Activated CD8-positive, alpha-beta memory T cell treated with anti-CD3 and anti-CD28 coated beads, Interleukin-2, amount 50 U/mL, for 1 hour (primary cell): ENCODE data around the gene LARP4B.

Experiments used
- DNase-seq: peaks from one replicate; pipeline ENCODE4 v3.0.0-alpha.2; 2020; ENCODE audit errors: extremely low read depth

LARP4B gene

DNA sequence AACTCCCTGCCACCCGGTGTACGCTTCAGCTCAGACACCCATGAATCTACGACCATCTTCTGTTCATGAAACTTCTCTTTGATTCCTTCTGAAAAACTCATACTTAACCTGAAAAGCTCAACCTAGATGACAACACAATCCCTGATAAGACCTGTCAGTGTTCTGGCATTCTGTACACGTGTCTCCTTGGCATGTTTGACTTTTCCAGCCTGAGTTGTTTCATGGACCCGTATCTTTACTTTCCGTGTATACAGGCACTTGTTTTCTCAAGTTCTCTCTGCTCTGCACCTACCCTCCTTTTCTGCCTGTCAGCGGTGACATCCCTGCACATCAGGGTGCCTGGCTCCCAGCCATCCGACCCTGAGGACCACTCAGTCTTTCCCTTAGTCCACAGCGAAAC is 103.3 kb downstream of the LARP4B start:
- no peak for DNase-seq

DNA sequence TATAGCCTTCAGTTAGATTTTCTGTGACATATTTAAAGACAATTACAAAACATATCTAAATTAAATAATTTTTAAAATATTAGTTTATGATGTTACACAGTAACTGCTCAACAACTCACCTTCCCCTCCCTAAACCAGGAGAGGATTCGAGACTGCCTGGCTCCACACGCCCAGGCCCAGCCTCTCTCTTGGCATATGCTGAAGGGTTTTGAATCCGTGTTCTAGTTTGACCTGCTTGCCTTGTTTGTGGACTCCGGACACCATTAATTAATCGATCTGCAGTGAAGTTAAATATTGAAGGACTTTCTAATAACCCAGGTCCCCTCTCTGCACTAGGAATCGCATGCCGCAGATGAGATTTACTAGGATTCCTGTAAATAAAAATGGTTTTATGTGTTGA is 106.6 kb downstream of the LARP4B start:
- DNase-seq: no peak

DNA sequence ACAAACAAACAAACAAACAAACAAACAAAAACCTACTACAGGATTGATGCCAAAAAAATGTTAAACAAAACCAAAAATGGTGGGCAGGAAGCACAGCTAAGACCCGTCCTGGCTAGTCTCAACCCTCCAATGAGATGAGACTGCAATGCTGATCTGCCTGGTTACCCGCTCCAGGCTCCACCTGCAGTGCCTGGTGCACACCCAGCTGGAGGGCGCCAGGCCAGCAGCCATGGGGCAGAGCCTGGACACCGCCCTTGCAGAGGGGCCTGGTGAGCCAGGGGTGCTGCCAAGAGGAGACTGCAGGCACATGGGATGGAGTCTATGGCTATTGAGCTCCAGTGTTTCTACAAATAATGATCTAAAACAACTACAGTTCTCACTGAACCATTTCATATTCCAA is 107.0 kb downstream of the LARP4B start:
- no peak for DNase-seq

DNA sequence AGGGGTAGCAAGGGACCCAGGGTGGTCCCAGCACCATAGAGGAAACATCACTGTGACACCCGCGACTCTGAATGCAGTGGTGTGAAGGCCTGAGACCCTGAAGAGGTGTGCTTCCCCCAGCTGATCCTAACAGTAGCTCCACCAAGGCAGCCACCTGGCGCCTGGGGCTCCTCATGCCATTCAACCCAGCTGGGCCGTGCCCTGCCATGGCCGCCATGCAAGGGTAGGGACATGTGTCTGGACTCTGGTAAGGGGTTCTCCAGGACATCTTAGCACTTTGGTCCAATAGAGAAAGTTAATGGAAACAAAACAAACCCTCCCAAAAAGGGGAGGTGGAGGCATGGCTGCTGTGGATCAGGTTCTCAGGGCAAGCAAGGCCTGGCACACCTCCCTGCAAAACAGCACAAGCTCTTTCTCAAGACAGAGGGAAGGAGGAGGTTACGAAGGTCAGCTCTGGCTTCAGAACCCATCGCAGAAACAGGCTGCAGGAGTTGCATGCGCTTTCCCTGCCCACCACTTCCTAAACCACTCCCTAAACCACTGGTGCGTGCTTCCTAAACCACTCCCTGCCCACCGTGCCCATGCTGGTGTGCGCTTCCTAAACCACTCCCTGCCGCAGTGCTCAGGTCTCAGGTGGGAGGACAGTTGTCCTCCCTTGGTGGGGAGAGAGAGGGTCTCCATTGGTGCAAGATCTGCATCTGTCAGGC is 108.7 kb downstream of the LARP4B start:
- DNase-seq: no peak

DNA sequence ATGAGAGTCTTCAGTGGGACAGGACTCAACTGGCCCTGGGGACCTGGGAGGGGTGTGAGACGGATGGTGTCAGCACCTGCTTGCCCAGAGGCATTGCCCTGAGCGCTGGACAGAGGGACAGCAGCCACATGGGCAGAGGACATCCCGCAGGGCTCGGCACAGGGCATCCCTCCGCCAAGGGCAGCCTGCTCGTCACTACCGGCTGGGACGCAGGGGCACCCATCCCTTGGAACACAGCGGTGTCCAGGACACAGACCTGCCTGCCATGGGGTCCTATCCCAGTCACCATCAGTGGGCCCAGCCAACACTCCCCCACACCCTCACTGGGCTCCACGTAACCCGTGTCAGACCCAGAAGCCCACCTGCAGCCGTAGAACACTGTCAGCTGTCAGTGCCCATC is 109.3 kb downstream of the LARP4B start:
- DNase-seq: no peak

DNA sequence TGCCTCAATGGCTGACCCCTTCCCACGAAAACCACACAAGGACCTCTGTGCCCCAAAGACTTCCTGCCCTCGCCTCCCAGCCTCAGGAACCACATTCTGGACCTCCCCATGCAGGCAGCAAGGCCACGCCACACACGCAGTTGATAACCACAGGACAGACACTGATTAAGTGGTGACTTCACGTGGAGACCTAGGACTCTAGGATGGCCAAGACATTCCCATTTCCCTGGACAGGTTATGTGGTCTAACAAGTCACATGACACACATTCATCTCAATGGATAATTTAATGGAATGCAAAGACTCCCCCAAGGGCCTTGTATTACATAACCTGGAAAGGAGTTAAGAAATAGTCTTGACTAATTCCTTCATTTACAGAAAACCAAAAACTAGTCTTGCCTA is 110.2 kb downstream of the LARP4B start:
- no peak for DNase-seq

GRCh38 chr10:819816-820215 is 111.7 kb downstream of the LARP4B start:
- DNase-seq: no peak

GRCh38 chr10:819326-819725 is 112.2 kb downstream of the LARP4B start:
- no peak for DNase-seq

- no peak for DNase-seq
Observed at GRCh38 chr10:818526-819220, 112.8 kb downstream of the LARP4B start.

GRCh38 chr10:818010-818409 is 113.5 kb downstream of the LARP4B start:
- no peak for DNase-seq

DNA sequence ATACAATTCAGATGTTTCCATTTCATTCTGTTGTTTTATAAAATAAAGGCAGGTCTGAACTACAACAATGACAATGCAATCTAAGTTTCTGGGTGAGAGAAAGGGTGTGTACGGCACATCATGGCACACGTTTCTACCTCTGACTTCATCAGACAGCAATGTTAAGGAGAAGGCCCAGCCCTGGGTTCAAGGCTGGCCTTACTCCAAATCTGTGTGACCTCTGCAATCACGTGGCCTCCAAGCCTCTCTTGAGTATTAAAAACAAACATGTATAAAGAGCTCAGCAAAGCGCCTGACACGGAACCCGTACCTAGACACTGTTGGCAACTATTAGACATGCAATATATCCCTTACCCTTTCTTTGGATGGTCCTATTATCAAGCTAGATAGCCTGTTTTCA is 114.1 kb downstream of the LARP4B start:
- DNase-seq: no peak

- no peak for DNase-seq
Observed at GRCh38 chr10:816958-817357, 114.5 kb downstream of the LARP4B start.

DNA sequence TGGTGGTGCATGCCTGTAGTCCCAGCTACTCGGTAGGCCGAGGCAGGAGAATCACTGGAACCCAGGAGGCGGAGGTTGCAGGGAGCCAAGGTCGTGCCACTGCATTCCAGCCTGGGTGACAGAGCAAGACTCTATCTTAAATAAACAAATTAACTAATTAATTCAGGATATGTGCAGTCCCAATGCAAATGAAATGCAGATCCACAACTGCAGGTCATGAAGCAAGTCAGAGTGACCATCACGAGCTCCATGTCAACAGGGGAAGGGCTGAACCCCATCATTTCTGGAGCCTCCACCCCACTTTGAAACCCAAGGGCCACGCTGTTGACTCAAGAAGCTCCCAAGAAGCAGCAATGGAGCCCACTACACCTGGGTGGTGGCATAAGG is 115.4 kb downstream of the LARP4B start:
- DNase-seq: no peak

DNA sequence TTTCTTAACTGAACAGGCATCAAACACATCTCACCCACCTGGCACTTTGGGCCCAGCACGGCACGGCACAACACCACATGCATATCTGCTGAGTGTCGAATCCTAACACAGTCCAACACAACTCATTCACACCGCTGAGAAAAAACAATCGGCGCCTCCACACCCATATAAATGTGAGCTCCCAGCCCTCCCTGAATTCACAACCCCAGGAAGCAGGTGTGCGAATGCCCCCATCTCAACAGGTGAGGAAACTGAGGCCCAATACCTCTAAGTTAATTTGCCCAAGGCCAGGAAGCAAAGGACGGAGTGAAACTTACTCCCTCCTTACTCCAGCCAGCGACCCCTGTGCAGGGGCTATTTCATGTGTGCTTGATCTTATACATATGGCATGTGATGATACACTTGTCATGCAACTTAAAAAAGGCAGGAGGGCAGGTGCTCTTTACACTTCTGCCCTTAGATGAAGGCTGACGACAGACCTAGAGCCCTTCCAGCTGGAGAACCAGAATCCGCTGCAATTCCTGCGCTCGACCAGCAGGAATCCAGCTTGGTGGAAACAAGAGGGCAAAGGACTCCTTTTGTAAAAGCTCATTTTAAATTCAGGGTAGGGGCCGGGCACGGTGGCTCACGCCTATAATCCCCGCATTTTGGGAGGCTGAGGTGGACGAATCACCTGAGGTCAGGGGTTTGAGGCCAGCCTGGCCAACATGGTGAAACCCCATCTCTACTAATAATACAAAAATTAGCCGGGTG is 116.0 kb downstream of the LARP4B start:
- no peak for DNase-seq

- no peak for DNase-seq
Observed at GRCh38 chr10:814536-815302, 116.8 kb downstream of the LARP4B start.

- no peak for DNase-seq
Observed at GRCh38 chr10:813286-813685, 118.2 kb downstream of the LARP4B start.

DNA sequence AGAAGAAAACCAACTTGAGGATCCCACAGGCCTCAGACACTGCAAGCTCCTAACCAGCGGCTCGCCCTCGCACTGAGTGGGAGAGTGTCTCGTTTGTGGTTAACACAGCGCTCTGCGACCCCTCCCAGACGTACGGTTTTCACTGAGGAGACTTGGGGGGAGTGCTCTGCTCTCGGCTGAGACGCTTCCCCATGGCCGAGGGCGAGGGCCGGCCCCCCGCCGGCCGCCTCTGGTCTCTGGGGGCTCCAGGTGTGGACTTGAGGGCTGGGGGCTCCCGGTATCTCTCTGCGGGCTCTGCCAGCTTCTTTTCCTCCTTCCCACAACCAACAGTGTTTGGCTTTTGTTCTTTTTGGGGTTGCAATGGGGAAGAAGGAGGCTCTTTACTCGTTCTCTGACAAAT is 118.7 kb downstream of the LARP4B start:
- no peak for DNase-seq

DNA sequence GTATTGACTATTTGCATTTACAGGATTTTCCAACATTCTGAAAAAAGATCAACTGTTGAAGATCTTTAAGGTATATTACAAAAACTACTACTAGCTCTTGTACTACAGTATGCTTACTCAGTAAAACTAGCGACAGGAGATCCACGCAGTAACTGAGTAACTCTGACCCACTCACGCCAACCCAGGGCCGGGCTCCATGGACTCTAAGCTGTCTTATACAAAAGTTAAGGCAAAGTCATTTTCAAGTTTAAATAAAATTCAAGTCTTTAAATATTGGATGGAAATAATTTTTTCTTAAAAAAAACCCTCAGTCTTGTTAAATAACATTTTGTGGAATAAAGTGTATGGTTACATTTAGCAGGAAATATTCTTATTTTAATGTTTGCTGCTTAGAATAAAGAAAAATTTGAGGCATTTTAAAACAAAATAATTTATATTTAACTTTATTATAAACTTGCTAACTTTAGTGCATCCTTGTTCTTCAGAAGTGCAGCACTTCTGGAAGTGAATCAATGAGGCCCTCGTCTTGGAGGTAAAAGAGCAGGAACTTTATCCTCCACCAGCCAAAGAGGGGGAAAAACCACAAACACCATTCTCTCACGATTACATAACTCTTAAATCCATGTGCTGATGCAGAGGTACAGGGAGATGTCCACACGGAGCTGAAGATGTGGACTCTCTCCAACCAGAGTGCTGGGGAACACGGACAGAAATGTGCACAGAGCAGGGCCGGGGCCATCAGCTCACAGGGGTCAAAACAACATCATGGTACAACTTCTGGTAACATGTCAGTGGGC is 119.9 kb downstream of the LARP4B start:
- no peak for DNase-seq

DNA sequence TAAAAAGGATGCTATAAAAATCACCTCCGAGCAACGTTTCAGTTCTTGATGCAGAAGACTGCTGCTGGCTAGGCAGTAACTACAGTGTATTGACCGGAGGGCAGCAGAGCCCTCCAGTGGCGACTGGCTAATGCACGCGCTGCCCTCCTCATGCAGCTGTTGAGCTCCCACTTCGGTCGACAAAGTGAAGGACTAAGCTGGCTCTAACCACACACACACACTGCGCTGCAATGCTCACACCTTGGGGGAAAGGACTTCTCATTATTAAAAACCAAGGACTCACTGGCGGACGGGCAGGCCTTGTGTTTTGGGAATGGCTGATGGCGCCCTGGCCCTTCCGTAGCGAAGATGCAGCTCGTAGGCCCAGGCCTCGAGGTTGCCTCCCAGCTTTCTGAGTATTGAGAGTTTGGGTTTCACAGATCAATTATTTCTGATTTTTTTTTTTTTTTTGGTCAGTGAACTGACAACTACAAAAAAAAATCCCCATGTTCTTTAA is 121.1 kb downstream of the LARP4B start:
- no peak for DNase-seq

- no peak for DNase-seq
Observed at GRCh38 chr10:809671-810350, 121.7 kb downstream of the LARP4B start.

GRCh38 chr10:807958-808353 is 123.5 kb downstream of the LARP4B start:
- no peak for DNase-seq
